ENCODE measurements around the gene TEDC1.

The TEDC1 gene

DNA sequence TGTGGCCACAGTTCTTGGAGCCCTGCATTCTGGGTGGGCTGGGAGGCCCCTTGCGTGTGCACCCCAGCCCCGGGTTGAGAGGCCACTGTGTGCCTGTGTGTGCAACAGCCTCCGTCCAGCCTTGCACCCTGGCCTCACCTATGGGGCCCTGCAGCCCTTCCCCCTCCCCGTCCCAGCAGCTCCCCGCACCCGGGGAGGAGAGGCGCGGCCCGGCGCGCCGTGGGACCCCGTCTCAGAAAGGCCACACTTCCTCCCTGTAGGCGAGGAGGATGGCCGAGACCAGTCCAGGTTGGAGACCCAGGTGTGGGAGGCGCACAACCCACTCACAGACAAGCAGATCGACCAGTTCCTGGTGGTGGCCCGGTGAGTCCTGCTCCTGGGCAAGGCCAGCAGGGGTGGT lies 33.0 kb upstream of the TEDC1 start:
- DNase-seq (ENCODE audit: low read depth) = no peak

DNA sequence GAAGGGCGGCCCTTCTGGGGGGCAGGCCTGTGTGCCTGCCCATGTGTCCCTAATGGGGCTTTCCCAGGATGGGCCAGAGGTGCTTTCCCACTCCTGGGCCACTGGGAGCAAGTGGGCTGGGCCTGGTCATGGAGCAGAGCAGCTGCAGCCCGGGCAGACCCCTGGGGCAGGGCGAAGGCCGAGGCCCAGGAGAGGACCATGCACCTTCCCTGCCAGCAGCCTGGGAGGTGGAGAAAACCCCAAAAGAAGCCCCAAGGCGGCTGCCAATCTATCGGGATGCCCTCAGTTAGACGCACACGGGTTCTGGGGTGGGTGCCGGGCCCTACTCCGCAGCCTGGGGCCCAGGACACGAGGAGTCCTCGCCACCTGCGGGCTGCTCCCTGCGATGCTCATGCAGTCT lies 32.5 kb upstream of the TEDC1 start:
- no peak for DNase-seq (ENCODE audit: low read depth)

DNA sequence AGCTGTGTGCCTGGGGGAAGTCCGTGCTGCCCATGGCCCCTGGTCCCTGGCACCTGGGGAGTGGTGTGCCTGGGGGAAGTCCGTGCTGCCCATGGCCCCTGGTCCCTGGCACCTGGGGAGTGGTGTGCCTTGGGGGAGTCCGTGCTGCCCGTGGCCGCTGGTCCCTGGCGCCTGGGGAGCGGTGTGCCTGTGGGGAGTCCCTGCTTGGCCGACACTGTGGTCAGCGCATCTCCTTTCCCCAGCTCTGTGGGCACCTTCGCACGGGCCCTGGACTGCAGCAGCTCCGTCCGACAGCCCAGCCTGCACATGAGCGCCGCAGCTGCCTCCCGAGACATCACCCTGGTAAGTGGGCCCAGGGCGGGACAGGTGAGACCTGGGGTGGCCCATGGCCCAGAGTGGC lies 30.9 kb upstream of the TEDC1 start:
- no peak for DNase-seq (ENCODE audit: low read depth)

DNA sequence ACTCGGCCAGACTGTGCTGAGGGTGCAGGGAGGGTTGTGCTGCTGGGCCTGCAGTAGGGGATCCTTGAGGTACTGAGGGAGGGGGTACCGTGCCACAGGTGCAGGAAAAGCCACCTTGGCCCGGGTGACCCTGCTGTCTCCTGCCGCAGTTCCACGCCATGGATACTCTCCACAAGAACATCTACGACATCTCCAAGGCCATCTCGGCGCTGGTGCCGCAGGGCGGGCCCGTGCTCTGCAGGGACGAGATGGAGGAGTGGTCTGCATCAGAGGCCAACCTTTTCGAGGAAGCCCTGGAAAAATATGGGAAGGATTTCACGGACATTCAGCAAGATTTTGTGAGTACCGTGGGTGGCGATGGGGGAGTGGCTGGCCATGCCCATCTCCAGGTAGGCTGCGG lies 30.4 kb upstream of the TEDC1 start:
- DNase-seq (ENCODE audit: low read depth) = no peak

DNA sequence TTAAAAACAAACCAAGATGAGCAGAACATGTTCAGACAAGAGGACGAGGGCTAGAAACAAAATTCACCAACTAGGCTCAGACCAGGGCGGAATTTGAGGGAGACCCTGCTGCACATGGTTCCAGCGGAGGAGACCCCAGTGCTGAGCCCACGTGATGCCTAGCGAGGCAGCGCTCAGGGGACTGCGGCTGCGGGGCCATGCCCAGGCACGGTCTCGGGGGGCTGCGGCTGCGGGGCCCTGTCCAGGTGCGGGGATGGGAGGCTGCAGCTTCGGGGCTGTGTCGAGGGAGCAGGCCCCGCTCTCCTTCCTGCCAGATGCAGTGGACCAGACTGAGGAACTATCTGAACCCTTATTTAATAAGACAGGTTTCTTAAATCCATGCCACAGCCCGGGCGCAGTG lies 29.1 kb upstream of the TEDC1 start:
- no peak for DNase-seq (ENCODE audit: low read depth)

DNA sequence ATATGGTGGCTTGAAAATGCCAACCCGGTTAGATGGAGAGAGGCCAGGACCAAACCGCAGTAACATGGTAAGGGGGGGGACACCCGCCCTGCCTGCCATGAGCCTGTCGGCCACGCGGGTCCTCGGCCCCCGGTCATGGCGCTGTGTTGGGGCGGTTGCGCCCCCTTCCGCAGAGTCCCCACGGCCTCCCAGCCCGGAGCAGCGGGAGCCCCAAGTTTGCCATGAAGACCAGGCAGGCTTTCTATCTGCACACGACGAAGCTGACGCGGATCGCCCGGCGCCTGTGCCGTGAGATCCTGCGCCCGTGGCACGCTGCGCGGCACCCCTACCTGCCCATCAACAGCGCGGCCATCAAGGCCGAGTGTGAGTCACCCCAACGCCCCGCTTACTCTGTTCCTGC lies 26.5 kb upstream of the TEDC1 start:
- no peak for DNase-seq (ENCODE audit: low read depth)

DNA sequence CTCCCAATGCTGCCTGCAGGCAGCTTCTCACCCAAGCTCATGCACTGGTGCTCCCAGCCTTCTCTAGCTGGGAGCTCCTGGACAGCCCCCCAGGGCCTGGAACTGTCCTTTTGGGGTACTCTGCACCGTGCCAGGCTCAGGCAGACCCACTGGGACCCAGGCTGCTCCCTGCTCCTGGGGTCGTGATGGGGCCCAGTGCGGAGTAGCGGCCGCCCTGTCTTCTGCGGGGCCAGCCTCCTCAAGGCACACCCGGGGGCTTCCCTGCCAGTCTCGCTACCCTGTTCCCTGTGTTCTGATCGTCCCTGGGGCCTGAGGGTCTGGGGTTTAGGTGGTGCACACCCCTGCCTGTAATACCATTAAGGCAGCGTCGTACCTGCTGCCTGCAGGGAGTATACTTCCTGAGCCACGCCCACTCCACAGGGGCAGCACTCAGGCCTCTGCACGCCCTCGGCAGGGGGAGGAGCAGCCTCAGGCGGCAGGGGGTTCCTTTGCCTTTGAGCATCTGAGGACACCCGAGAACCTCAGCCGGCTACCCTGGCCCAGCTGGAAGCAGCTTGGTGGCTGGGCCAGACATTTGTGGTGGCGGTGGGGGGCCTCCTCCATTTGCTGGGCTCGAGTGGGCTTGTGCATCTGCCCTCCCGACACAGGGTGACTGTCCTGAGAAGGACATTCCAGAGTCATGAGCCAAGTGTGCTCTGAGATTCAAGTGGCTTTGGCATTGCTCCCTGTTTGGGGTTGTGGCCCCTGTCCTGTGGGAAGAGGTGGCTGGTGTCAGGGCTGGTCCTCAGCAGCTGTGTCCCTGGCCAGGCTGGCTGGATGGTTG lies 25.6 kb upstream of the TEDC1 start:
- DNase-seq (ENCODE audit: low read depth) = no peak

GRCh38 chr14:105466531-105467248 lies 24.4 kb upstream of the TEDC1 start:
- no peak for DNase-seq (ENCODE audit: low read depth)

GRCh38 chr14:105467249-105467941 lies 23.7 kb upstream of the TEDC1 start:
- DNase-seq (ENCODE audit: low read depth) = no peak

GRCh38 chr14:105467942-105468471 lies 23.0 kb upstream of the TEDC1 start:
- no peak for DNase-seq (ENCODE audit: low read depth)

- no peak for DNase-seq (ENCODE audit: low read depth)
These were observed 22.3 kb upstream of the TEDC1 start for GRCh38 chr14:105468621-105469241.

GRCh38 chr14:105469456-105470349 lies 21.3 kb upstream of the TEDC1 start:
- DNase-seq (ENCODE audit: low read depth) = no peak

- no peak for DNase-seq (ENCODE audit: low read depth)
These were observed 20.4 kb upstream of the TEDC1 start for GRCh38 chr14:105470350-105471296.

GRCh38 chr14:105471297-105471821 lies 19.7 kb upstream of the TEDC1 start:
- DNase-seq (ENCODE audit: low read depth) = no peak

- DNase-seq (ENCODE audit: low read depth) = no peak
These were observed 19.1 kb upstream of the TEDC1 start for GRCh38 chr14:105471823-105472485.

DNA sequence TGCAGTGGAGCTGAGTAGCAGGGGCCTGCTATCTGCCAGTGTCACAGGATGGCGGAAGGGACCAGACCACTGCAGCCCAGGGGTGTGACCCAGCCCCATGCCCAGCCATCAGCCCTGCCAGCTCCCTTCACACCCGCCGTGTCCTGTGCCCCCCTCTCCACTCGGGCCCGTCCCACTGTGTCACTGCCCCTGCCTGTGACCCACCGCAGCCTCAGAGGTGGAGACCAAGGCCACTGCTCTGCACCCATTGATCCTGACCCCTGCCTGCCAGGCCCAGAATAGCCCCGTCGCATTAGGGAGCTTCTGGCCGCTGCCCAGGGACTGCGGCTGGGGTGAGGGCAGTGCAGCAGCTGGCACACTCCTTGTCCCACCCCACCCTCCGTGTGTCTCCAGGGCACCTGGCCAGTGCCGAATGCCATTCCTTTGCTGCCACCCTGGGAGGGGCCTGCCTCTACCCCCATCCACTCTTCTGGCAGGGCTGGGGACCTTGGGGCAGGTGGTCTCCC lies 18.5 kb upstream of the TEDC1 start:
- DNase-seq (ENCODE audit: low read depth) = no peak

DNA sequence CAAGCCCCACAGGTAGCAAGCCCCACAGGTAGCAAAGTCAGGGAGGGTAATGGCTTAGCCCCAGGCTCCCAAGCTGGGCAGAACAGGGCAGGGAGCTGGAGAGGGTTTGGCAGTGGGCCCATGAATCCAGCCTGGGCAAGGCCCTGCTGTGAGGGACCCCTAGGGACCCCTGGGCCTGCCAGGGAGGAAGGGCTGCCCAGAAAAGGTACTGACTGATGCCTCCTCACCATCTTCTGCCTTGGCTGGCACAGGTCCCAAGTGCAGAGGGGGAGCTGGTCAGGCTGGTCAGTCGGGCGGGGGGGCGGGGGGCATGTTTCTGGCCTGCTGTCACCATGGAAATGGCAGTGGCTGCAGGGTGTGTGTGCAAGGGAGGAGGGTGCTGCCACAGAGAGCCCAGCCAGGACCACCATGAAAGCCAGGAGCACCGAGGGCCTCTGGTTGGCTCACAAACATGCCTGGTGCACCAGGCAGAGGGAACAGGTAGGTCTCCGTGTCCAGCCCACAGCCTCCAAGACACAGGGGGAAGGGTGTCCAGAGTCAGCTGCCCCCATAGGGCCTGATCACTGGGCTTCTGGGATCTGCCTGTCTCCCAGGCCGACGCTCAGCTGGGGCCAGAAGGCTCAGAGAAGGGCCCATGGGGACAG lies 17.9 kb upstream of the TEDC1 start:
- no peak for DNase-seq (ENCODE audit: low read depth)

GRCh38 chr14:105473677-105474482 lies 17.2 kb upstream of the TEDC1 start:
- DNase-seq (ENCODE audit: low read depth) = peak; percentile 68
